K562 (cell line): ENCODE measurements around the gene RTCA. TPM values are rescaled to one million over a fixed set of nuclear protein-coding genes. Genes with fewer than 3 reads are reported as not detected.

Experiments used
- SPI1 ChIP-seq: IDR thresholded peaks from 2 replicates; pipeline ENCODE4 v1.6.1; 2011; ENCODE audit warnings: low read depth, low read length, control low read depth, borderline replicate concordance
- polyA plus RNA-seq, 8 experiments: library from polyadenylated mRNA; depleted of rRNA in 4 of 8; stranded (reverse) in 5 of 8; unstranded in 3 of 8; fragments of >200 nt; fragmentation: Nextera tagmentation in 2 of 8; fragmentation: Illumina TruSeq in 1 of 8; extraction: Ambion mirVana in 2 of 8; extraction: Trizol in 1 of 8; gene quantifications; 2 replicates each; pipeline versions ENCODE4 v1.2.1 to v1.2.3, GENCODE V29; 2011 to 2014; ENCODE audit warnings: inconsistent platforms in 1 of 8, missing spikeins in 1 of 8
- total RNA-seq, 7 experiments: library from RNA; depleted of rRNA in 6 of 7; stranded (reverse); fragments of >200 nt in 6 of 7; fragmentation: Illumina TruSeq in 2 of 7; extraction: Trizol in 2 of 7; gene quantifications; 2 replicates each; pipeline versions ENCODE4 v1.2.1 to v1.2.3, GENCODE V29; 2011 to 2021; ENCODE audit warnings: low replicate concordance in 1 of 7
- TF ChIP-seq, protein P1 (sequence below): fragments of 450-650 bp; IDR thresholded peaks from 2 replicates; pipeline ENCODE4 v1.6.1; 2016; ENCODE audit warnings: mild to moderate bottlenecking, moderate library complexity

The RTCA gene
- total and polyA plus RNA-seq, 9 of the 15 experiments (the other 6 are each of a cell fraction or from before 2014, with no cell fraction given) = 11.6 to 57.2 (median 43.2) TPM

GRCh38 chr1:100231721-100232120 lies 34.3 kb upstream of the RTCA start (continued):
- TF ChIP-seq SPI1 = no peak
- TF ChIP-seq, protein P1, sequence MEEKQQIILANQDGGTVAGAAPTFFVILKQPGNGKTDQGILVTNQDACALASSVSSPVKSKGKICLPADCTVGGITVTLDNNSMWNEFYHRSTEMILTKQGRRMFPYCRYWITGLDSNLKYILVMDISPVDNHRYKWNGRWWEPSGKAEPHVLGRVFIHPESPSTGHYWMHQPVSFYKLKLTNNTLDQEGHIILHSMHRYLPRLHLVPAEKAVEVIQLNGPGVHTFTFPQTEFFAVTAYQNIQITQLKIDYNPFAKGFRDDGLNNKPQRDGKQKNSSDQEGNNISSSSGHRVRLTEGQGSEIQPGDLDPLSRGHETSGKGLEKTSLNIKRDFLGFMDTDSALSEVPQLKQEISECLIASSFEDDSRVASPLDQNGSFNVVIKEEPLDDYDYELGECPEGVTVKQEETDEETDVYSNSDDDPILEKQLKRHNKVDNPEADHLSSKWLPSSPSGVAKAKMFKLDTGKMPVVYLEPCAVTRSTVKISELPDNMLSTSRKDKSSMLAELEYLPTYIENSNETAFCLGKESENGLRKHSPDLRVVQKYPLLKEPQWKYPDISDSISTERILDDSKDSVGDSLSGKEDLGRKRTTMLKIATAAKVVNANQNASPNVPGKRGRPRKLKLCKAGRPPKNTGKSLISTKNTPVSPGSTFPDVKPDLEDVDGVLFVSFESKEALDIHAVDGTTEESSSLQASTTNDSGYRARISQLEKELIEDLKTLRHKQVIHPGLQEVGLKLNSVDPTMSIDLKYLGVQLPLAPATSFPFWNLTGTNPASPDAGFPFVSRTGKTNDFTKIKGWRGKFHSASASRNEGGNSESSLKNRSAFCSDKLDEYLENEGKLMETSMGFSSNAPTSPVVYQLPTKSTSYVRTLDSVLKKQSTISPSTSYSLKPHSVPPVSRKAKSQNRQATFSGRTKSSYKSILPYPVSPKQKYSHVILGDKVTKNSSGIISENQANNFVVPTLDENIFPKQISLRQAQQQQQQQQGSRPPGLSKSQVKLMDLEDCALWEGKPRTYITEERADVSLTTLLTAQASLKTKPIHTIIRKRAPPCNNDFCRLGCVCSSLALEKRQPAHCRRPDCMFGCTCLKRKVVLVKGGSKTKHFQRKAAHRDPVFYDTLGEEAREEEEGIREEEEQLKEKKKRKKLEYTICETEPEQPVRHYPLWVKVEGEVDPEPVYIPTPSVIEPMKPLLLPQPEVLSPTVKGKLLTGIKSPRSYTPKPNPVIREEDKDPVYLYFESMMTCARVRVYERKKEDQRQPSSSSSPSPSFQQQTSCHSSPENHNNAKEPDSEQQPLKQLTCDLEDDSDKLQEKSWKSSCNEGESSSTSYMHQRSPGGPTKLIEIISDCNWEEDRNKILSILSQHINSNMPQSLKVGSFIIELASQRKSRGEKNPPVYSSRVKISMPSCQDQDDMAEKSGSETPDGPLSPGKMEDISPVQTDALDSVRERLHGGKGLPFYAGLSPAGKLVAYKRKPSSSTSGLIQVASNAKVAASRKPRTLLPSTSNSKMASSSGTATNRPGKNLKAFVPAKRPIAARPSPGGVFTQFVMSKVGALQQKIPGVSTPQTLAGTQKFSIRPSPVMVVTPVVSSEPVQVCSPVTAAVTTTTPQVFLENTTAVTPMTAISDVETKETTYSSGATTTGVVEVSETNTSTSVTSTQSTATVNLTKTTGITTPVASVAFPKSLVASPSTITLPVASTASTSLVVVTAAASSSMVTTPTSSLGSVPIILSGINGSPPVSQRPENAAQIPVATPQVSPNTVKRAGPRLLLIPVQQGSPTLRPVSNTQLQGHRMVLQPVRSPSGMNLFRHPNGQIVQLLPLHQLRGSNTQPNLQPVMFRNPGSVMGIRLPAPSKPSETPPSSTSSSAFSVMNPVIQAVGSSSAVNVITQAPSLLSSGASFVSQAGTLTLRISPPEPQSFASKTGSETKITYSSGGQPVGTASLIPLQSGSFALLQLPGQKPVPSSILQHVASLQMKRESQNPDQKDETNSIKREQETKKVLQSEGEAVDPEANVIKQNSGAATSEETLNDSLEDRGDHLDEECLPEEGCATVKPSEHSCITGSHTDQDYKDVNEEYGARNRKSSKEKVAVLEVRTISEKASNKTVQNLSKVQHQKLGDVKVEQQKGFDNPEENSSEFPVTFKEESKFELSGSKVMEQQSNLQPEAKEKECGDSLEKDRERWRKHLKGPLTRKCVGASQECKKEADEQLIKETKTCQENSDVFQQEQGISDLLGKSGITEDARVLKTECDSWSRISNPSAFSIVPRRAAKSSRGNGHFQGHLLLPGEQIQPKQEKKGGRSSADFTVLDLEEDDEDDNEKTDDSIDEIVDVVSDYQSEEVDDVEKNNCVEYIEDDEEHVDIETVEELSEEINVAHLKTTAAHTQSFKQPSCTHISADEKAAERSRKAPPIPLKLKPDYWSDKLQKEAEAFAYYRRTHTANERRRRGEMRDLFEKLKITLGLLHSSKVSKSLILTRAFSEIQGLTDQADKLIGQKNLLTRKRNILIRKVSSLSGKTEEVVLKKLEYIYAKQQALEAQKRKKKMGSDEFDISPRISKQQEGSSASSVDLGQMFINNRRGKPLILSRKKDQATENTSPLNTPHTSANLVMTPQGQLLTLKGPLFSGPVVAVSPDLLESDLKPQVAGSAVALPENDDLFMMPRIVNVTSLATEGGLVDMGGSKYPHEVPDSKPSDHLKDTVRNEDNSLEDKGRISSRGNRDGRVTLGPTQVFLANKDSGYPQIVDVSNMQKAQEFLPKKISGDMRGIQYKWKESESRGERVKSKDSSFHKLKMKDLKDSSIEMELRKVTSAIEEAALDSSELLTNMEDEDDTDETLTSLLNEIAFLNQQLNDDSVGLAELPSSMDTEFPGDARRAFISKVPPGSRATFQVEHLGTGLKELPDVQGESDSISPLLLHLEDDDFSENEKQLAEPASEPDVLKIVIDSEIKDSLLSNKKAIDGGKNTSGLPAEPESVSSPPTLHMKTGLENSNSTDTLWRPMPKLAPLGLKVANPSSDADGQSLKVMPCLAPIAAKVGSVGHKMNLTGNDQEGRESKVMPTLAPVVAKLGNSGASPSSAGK = no peak
- TF ChIP-seq, all 486 proteins: peak for 0
